RWPE2 (cell line): ENCODE data around the gene DNM1.
A peak's percentile ranks its signal among the peaks of the same experiment; 100 is the strongest.

Experiments used
- ATAC-seq: fragments of 200-7000 bp; cut with Tn5 transposase; 3 replicates; pipeline ENCODE4 v1.9.1; 2021; ENCODE audit warnings: low read depth
- DNase-seq: peaks from one replicate; pipeline ENCODE4 v3.0.0-alpha.2; 2020; ENCODE audit warnings: low spot score
- H3K27ac ChIP-seq: fragments of 450-650 bp; 2 replicates; pipeline ENCODE4 v1.5.1; 2017; ENCODE audit warnings: mild to moderate bottlenecking; ENCODE audit not compliant: poor library complexity, severe bottlenecking
- H3K27me3 ChIP-seq: fragments of 250-450 bp; sonication (Bioruptor Pico); 2 replicates; pipeline ENCODE4 v1.5.1; 2021; ENCODE audit warnings: mild to moderate bottlenecking, moderate library complexity; ENCODE audit not compliant: insufficient read depth, poor library complexity, severe bottlenecking
- H3K36me3 ChIP-seq: fragments of 250-450 bp; sonication (Bioruptor Pico); 2 replicates; pipeline ENCODE4 v1.5.1; 2020; ENCODE audit warnings: low read depth, mild to moderate bottlenecking, moderate library complexity
- H3K4me1 ChIP-seq: fragments of 250-450 bp; sonication (Bioruptor Pico); 2 replicates; pipeline ENCODE4 v1.5.1; 2021; ENCODE audit warnings: mild to moderate bottlenecking, moderate library complexity; ENCODE audit not compliant: insufficient read depth, poor library complexity, severe bottlenecking
- H3K4me3 ChIP-seq: fragments of 250-450 bp; sonication (Bioruptor Pico); 2 replicates; pipeline ENCODE4 v1.5.1; 2021; ENCODE audit warnings: mild to moderate bottlenecking, moderate library complexity; ENCODE audit not compliant: severe bottlenecking
- H3K9me3 ChIP-seq: fragments of 250-450 bp; sonication (Bioruptor Pico); 2 replicates; pipeline ENCODE4 v1.5.1; 2021; ENCODE audit warnings: mild to moderate bottlenecking, moderate library complexity; ENCODE audit not compliant: severe bottlenecking
- TF ChIP-seq, protein P1 (sequence below): fragments of 450-650 bp; IDR thresholded peaks from one replicate; pipeline ENCODE4 v1.5.1; 2017; ENCODE audit warnings: mild to moderate bottlenecking, moderate library complexity; ENCODE audit not compliant: poor library complexity, severe bottlenecking

Gene DNM1

GRCh38 chr9:128262687-128263086 lies 59.5 kb downstream of the DNM1 start:
- no peak overlapping the region for H3K27ac ChIP-seq
- no peaks in the 10 kb centered on the region for H3K27me3 ChIP-seq
- TF ChIP-seq, protein P1, sequence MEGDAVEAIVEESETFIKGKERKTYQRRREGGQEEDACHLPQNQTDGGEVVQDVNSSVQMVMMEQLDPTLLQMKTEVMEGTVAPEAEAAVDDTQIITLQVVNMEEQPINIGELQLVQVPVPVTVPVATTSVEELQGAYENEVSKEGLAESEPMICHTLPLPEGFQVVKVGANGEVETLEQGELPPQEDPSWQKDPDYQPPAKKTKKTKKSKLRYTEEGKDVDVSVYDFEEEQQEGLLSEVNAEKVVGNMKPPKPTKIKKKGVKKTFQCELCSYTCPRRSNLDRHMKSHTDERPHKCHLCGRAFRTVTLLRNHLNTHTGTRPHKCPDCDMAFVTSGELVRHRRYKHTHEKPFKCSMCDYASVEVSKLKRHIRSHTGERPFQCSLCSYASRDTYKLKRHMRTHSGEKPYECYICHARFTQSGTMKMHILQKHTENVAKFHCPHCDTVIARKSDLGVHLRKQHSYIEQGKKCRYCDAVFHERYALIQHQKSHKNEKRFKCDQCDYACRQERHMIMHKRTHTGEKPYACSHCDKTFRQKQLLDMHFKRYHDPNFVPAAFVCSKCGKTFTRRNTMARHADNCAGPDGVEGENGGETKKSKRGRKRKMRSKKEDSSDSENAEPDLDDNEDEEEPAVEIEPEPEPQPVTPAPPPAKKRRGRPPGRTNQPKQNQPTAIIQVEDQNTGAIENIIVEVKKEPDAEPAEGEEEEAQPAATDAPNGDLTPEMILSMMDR = no peak
- H3K4me3 ChIP-seq = no peak overlapping the region
- ATAC-seq = no peak
- H3K4me1 ChIP-seq = no peaks in the 10 kb centered on the region
- DNase-seq = no peak
- H3K36me3 ChIP-seq = peaks cover 87% of the 10 kb centered on the region
- no peaks in the 10 kb centered on the region for H3K9me3 ChIP-seq

DNA sequence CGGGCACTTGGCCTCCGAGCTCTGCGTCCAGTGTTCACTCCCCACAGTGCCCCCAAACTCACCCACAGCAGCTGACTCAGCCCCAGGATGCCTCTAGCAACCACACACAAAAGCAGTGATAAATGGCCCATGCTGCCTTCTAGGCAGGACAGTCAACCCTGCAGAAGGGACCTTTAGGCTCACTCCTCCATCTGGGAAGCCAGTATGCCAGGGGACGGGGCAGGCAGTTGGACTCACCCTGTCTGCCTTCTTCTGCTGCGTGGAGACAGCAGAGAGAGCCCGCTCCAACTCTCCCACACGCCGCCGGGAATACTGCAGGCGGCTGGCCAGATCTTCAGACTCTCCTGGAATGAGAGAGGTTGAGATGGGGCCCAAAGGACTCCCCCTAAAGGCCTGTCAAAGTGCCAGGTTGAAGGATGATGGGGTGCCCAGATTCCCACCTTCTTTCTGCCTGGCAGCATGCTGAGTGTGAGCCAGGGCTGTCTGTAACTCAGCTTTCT lies 62.2 kb downstream of the DNM1 start:
- ATAC-seq (no peak), DNase-seq (no peak)
- TF ChIP-seq, protein P1 = no peak
- H3K27me3 ChIP-seq = no peaks in the 10 kb centered on the region
- no peak overlapping the region for H3K4me3 ChIP-seq
- no peaks in the 10 kb centered on the region for H3K4me1 ChIP-seq
- no peaks in the 10 kb centered on the region for H3K9me3 ChIP-seq
- H3K27ac ChIP-seq = no peak overlapping the region
- peaks cover 74% of the 10 kb centered on the region for H3K36me3 ChIP-seq

DNA sequence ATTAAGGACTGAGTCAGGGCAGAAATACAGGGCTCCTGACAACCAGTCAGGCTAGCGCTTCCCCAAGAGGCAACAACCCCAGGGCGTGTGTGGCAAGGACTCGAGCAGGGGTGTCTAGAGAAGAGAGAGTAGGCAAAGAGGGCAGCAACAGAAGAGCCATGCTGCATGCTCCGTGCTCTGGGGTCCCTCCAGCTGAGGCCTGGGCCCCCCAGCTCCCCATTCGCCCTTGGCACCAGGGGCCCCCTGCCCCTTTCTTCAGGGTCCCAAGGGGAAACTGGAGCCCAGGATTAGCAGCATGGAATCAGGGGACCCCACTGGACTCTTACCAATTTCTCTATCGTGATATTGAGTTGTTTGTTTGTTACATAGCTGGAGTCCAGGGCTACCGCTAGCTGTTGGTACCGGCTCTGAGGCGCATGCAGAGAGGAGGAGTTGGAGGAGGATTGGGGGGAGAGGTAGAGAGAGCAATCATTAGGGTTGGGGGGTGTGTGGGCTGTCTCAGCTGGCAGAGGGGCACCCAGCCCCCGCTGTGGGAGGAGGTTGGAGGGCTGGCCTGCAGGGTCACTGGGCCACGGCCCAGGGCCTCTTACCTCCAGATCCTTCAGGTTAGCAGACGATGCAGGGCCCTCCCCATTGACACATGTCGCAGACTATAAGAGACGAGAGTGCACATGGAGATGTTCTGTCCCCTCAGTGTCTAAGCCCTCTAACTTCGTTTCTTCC lies 63.9 kb downstream of the DNM1 start:
- Histone ChIP-seq H3K4me3 (no peak overlapping the region), H3K4me1 (peaks cover 6% of the 10 kb centered on the region), H3K27me3 (no peaks in the 10 kb centered on the region), H3K36me3 (peaks cover 70% of the 10 kb centered on the region), H3K27ac (no peak overlapping the region), H3K9me3 (no peaks in the 10 kb centered on the region)
- ATAC-seq = no peak
- TF ChIP-seq, protein P1 = no peak
- DNase-seq = no peak

GRCh38 chr9:128271112-128271511 lies 67.9 kb downstream of the DNM1 start:
- TF ChIP-seq, protein P1 = peak; percentile 7
- Histone ChIP-seq H3K4me3 (no peak overlapping the region), H3K27ac (peak overlapping the region; percentile 31), H3K9me3 (no peaks in the 10 kb centered on the region), H3K27me3 (no peaks in the 10 kb centered on the region), H3K4me1 (peaks cover 6% of the 10 kb centered on the region), H3K36me3 (peaks cover 57% of the 10 kb centered on the region)
- ATAC-seq = peak; percentile 93
- no peak for DNase-seq

DNA sequence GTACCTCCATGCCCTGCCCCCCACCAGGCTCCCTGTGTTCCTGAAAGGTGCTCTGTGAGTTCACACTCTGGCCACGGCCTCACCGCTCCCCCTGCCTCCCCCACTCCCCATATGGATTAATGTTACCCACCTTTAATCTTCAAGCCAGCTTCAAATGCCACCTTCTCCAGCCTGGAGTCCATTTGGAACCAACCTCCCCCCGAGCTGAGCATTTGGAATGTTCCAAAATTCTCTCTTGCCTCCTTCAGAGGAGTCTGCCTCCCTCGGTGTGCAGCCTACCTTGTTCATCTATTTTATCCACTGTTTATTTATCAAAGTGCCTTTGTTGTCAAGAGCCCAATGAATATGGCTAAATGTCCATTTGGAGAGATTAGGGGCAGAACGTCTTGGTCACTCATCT lies 68.3 kb downstream of the DNM1 start:
- H3K4me3 ChIP-seq = no peak overlapping the region

More for the DNA sequence above, 68.3 kb downstream of the DNM1 start:
- Histone ChIP-seq H3K27ac (peak overlapping the region; percentile 31), H3K36me3 (peaks cover 53% of the 10 kb centered on the region), H3K9me3 (no peaks in the 10 kb centered on the region), H3K4me1 (peaks cover 6% of the 10 kb centered on the region), H3K27me3 (no peaks in the 10 kb centered on the region)
- DNase-seq (no peak), ATAC-seq (no peak; the same call in 2 of the 3 replicates)
- TF ChIP-seq, protein P1 = no peak
